Measurements from ENCODE around the gene RNASEH2B.

The RNASEH2B gene

DNA sequence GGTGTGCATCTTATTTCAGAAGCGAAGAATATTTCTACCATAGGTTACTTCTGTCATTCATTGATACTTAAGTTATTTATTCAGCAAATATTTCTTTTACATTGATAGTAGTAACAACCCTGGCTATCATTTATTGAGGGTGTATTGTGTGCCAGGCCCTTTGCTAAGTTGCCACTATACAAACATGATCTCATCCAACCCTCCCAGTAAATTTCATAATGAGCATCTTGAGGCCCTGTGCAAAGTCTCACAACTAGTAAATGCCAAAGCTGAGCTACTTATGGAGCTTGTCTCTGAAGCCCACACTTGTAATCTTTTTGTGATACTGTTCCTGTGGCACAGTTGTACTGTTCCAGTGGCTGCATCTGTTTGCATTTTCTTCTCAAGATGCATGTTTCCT, 36.1 kb downstream of the RNASEH2B start:
- Histone ChIP-seq H3K4me1 (ENCODE audit: insufficient read depth, low read length) (no peaks in the 10 kb centered on the region), H3K27me3 (ENCODE audit: insufficient read depth, low read length) (no peaks in the 10 kb centered on the region), H3K4me3 (ENCODE audit: low read length) (no peak overlapping the region), H3K9me3 (ENCODE audit: insufficient read depth, low read depth, low read length) (no peaks in the 10 kb centered on the region), H3K36me3 (ENCODE audit: insufficient read depth, low read depth, low read length) (peaks cover 19% of the 10 kb centered on the region), H3K9ac (ENCODE audit: low read depth, low read length) (no peak overlapping the region), H3K27ac (ENCODE audit: low read length) (no peak overlapping the region)

DNA sequence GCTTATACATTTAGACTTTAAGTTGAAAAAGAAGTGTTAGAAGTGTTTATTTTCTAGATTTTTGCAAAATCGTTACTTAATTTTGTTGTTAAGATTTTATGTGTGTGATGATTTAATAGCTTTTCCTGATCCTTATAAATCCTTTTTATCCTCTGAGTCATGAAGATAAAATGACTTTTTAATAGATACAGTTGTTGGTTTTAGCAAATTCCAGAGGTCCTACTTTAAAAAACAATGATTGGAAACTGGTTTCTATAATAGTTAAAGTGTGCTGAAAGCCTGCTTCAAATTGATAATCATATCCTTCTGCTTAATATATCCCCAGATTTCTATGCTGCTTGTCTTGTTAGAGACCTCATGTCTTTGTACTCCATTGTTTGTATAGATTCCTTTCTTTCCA, 39.0 kb downstream of the RNASEH2B start:
- H3K27ac ChIP-seq (ENCODE audit: low read length), result no peak overlapping the region
- H3K4me1 ChIP-seq (ENCODE audit: insufficient read depth, low read length), result no peaks in the 10 kb centered on the region
- H3K4me3 ChIP-seq (ENCODE audit: low read length), result no peak overlapping the region
- no peaks in the 10 kb centered on the region for H3K9me3 ChIP-seq (ENCODE audit: insufficient read depth, low read depth, low read length)
- no peak overlapping the region for H3K9ac ChIP-seq (ENCODE audit: low read depth, low read length)
- H3K36me3 ChIP-seq (ENCODE audit: insufficient read depth, low read depth, low read length), result peaks cover 14% of the 10 kb centered on the region
- no peaks in the 10 kb centered on the region for H3K27me3 ChIP-seq (ENCODE audit: insufficient read depth, low read length)

DNA sequence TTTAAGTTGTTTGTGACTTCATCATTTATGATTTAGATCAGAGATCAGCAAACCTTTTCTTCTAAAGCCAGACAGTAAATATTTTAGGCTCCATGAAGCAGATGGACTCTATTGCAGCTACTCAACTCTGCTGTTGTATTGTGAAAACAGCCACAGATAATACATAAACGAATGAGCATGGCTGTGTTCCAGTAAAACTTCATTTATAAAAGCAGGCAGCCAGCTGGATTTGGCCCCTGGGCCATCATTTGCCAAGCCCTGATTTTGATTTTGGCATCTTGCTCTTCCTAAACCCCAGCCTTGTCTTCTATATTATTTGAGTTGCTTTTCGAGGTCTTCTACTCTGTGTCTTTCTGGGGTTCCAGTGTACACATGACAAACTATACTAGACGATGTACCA, 41.3 kb downstream of the RNASEH2B start:
- Histone ChIP-seq H3K27ac (ENCODE audit: low read length) (no peak overlapping the region), H3K36me3 (ENCODE audit: insufficient read depth, low read depth, low read length) (peaks cover 14% of the 10 kb centered on the region), H3K4me1 (ENCODE audit: insufficient read depth, low read length) (peaks cover 6% of the 10 kb centered on the region; the same call in 1 of the 2 replicates), H3K4me3 (ENCODE audit: low read length) (no peak overlapping the region), H3K9ac (ENCODE audit: low read depth, low read length) (no peak overlapping the region), H3K27me3 (ENCODE audit: insufficient read depth, low read length) (no peaks in the 10 kb centered on the region), H3K9me3 (ENCODE audit: insufficient read depth, low read depth, low read length) (no peaks in the 10 kb centered on the region)

DNA sequence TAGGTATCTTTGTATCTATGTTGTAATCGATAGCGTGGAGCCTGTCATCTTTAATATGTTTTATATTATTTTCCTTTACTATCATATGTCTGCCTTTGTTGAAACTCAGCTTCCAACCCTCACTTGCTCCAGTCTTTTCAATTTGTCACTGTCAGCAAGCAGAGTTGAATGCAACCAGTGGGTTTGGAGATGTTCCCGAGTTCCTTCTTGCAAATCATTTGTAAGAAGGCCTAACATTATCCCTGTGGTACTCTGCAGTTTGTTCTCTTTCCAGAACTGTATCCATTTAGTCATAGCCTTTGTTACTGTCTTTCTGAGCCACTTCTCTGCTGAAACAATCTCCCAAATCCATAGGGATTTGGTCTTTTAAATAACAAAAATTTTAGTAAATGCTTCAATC, 41.8 kb downstream of the RNASEH2B start:
- Histone ChIP-seq H3K4me3 (ENCODE audit: low read length) (no peak overlapping the region), H3K9ac (ENCODE audit: low read depth, low read length) (no peak overlapping the region), H3K27ac (ENCODE audit: low read length) (no peak overlapping the region), H3K36me3 (ENCODE audit: insufficient read depth, low read depth, low read length) (peaks cover 14% of the 10 kb centered on the region), H3K27me3 (ENCODE audit: insufficient read depth, low read length) (no peaks in the 10 kb centered on the region), H3K9me3 (ENCODE audit: insufficient read depth, low read depth, low read length) (no peaks in the 10 kb centered on the region), H3K4me1 (ENCODE audit: insufficient read depth, low read length) (peaks cover 8% of the 10 kb centered on the region; the same call in 1 of the 2 replicates)

DNA sequence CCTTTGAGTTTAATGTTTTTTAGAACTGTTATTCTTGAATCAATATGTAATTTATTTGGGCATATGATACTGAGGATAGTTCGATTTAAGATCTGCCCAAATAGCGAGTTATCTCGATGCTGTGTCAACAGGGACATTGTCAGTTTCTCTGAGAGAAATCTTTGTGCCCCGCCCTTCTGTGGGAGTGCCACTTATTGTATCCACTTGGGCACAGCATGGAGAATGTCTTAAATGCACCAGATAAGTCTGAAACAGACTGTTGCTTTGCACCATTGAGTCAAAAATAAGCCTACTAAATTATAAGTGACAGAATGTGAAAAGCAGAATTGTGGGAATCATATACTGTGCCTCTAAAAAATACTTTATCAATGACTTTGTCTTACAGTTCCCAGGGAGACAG, 45.6 kb downstream of the RNASEH2B start:
- Histone ChIP-seq H3K27ac (ENCODE audit: low read length) (no peak overlapping the region), H3K27me3 (ENCODE audit: insufficient read depth, low read length) (no peaks in the 10 kb centered on the region), H3K4me3 (ENCODE audit: low read length) (no peak overlapping the region), H3K9me3 (ENCODE audit: insufficient read depth, low read depth, low read length) (no peaks in the 10 kb centered on the region), H3K9ac (ENCODE audit: low read depth, low read length) (no peak overlapping the region), H3K36me3 (ENCODE audit: insufficient read depth, low read depth, low read length) (peaks cover 3% of the 10 kb centered on the region; the same call in 1 of the 2 replicates), H3K4me1 (ENCODE audit: insufficient read depth, low read length) (peaks cover 8% of the 10 kb centered on the region; the same call in 1 of the 2 replicates)

DNA sequence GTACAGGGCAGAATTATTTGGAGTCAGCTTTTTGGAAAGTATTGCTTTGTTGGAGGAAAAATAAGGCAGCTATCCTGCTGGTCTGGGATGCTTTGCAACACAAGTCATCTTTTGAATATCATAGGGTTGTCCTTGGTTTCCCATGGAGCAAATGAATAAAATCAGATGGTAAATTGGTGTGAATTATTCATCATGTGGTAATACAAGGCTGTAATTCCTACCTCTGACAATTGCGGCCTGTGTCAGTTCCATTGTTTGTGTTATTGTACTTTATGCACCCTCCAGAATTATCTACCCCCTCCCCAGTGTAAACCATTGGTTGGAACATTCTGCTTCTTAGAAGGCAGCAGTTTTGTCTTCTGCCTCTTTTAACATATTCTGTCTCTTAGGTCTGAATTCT, 46.2 kb downstream of the RNASEH2B start:
- Histone ChIP-seq H3K4me1 (ENCODE audit: insufficient read depth, low read length) (peaks cover 8% of the 10 kb centered on the region; the same call in 1 of the 2 replicates), H3K9ac (ENCODE audit: low read depth, low read length) (no peak overlapping the region), H3K9me3 (ENCODE audit: insufficient read depth, low read depth, low read length) (no peaks in the 10 kb centered on the region), H3K27me3 (ENCODE audit: insufficient read depth, low read length) (no peaks in the 10 kb centered on the region), H3K27ac (ENCODE audit: low read length) (no peak overlapping the region), H3K4me3 (ENCODE audit: low read length) (no peak overlapping the region), H3K36me3 (ENCODE audit: insufficient read depth, low read depth, low read length) (no peaks in the 10 kb centered on the region)

DNA sequence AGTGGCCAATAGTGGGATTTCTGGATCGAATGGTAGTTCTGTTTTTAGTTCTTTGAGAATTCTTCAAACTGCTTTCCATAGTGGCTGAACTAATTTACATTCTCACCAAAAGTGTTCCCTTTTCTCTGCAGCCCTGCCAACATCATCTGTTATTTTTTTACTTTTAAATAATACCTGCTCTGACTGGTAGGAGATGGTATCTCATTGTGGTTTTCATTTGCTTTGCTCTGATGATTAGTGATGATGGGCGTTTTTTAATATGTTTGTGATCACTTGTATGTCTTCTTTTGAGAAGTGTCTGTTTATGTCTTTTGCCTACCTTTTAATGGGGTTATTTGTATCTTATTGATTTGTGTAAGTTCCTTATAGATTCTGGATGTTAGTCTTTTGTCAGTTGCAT, 48.0 kb downstream of the RNASEH2B start:
- H3K9ac ChIP-seq (ENCODE audit: low read depth, low read length), result no peak overlapping the region
- no peak overlapping the region for H3K27ac ChIP-seq (ENCODE audit: low read length)
- no peak overlapping the region for H3K4me3 ChIP-seq (ENCODE audit: low read length)
- no peaks in the 10 kb centered on the region for H3K27me3 ChIP-seq (ENCODE audit: insufficient read depth, low read length)
- H3K36me3 ChIP-seq (ENCODE audit: insufficient read depth, low read depth, low read length), result no peaks in the 10 kb centered on the region; the same call in 1 of the 2 replicates
- peaks cover 8% of the 10 kb centered on the region; the same call in 1 of the 2 replicates for H3K4me1 ChIP-seq (ENCODE audit: insufficient read depth, low read length)
- H3K9me3 ChIP-seq (ENCODE audit: insufficient read depth, low read depth, low read length), result no peaks in the 10 kb centered on the region

DNA sequence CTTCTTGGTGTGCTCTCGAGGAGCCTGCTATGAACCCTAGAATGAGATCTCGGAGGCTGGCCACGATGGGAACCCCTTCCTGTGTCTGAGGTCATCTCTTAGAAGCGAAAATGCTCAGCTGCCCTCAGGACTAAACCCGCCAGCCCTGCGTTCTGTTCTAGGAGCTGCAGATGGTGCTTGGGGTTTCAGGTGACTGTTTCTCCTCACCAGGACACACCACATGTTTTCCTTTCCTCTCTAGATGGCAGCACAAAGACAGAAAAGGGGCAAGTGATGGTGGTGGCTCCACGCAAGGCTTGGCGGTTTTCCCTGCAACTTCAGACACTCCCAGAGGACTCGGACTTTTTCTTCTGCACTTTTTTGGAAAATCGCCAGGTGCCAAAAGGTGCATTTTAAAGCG, 60.1 kb downstream of the RNASEH2B start:
- H3K27ac ChIP-seq (ENCODE audit: low read length), result no peak overlapping the region
- H3K4me1 ChIP-seq (ENCODE audit: insufficient read depth, low read length), result no peaks in the 10 kb centered on the region
- no peak overlapping the region for H3K4me3 ChIP-seq (ENCODE audit: low read length)
- no peak overlapping the region for H3K9ac ChIP-seq (ENCODE audit: low read depth, low read length)
- H3K27me3 ChIP-seq (ENCODE audit: insufficient read depth, low read length), result no peaks in the 10 kb centered on the region
- H3K36me3 ChIP-seq (ENCODE audit: insufficient read depth, low read depth, low read length), result no peaks in the 10 kb centered on the region; the same call in 1 of the 2 replicates
- H3K9me3 ChIP-seq (ENCODE audit: insufficient read depth, low read depth, low read length), result no peaks in the 10 kb centered on the region

DNA sequence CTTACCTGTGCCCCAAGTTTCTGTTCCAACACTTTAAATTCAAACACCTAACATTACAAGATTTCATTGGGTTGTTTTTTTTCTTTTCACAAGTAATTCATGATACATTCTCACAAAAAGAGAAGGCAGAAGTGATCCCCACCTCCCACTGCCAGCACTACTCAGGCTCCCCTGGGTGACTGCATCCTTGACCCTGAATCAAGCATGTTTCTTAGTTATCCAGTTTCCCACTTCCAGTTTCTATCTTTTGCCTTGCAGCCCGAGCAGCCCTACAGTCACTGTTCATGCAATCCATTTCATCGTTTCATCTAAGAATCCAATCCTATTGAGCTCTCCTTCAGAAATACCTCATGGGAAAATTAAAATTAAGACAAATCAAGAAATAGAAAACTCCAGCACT, 61.4 kb downstream of the RNASEH2B start:
- Histone ChIP-seq H3K9ac (ENCODE audit: low read depth, low read length) (no peak overlapping the region), H3K36me3 (ENCODE audit: insufficient read depth, low read depth, low read length) (no peaks in the 10 kb centered on the region), H3K4me3 (ENCODE audit: low read length) (no peak overlapping the region), H3K27ac (ENCODE audit: low read length) (no peak overlapping the region), H3K27me3 (ENCODE audit: insufficient read depth, low read length) (no peaks in the 10 kb centered on the region), H3K4me1 (ENCODE audit: insufficient read depth, low read length) (no peaks in the 10 kb centered on the region), H3K9me3 (ENCODE audit: insufficient read depth, low read depth, low read length) (no peaks in the 10 kb centered on the region)

DNA sequence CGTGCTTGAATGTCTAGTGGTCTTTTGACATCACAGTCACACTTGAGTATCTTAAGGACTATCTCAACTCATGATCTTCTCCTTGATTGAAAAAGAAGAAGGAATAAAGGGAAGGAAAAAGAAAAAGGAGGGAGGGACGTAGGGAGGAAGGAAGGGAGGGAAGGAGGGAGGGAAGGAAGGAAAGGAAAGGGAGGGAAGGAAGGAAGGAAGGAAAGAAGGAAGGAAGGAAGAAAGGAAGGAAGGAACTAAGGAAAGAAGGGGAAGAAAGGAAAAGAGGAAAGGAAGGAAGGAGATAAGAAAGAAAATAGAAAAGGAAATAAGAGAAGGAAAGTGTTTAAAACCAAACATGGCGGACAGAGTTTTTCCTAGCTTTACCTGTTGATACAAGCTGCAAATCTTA, 64.7 kb downstream of the RNASEH2B start:
- Histone ChIP-seq H3K9ac (ENCODE audit: low read depth, low read length) (no peak overlapping the region), H3K36me3 (ENCODE audit: insufficient read depth, low read depth, low read length) (no peaks in the 10 kb centered on the region), H3K9me3 (ENCODE audit: insufficient read depth, low read depth, low read length) (no peaks in the 10 kb centered on the region), H3K4me3 (ENCODE audit: low read length) (no peak overlapping the region), H3K4me1 (ENCODE audit: insufficient read depth, low read length) (no peaks in the 10 kb centered on the region), H3K27ac (ENCODE audit: low read length) (no peak overlapping the region), H3K27me3 (ENCODE audit: insufficient read depth, low read length) (no peaks in the 10 kb centered on the region)

DNA sequence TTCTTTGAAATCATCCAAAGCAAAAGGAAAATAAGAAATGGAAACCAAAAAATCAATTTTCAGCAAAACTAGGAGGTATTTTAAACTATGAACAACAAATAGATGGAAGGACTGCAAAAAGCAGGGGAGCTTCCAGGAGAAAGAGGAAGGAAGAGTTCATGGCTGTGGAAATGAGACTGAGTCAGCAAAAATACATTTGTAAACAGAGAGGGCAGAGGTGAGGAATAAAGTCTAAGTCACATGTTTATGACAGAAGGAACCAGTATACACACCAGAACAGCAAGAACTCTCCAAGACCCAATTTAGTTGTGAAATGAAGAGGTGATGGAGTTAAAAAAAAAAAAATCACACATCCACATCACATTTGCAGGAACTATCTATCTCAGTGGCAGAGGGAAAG, 69.6 kb downstream of the RNASEH2B start:
- Histone ChIP-seq H3K9me3 (ENCODE audit: insufficient read depth, low read depth, low read length) (no peaks in the 10 kb centered on the region; the same call in 1 of the 2 replicates), H3K36me3 (ENCODE audit: insufficient read depth, low read depth, low read length) (no peaks in the 10 kb centered on the region), H3K27ac (ENCODE audit: low read length) (no peak overlapping the region), H3K4me1 (ENCODE audit: insufficient read depth, low read length) (no peaks in the 10 kb centered on the region), H3K27me3 (ENCODE audit: insufficient read depth, low read length) (no peaks in the 10 kb centered on the region), H3K9ac (ENCODE audit: low read depth, low read length) (no peak overlapping the region), H3K4me3 (ENCODE audit: low read length) (no peak overlapping the region)

DNA sequence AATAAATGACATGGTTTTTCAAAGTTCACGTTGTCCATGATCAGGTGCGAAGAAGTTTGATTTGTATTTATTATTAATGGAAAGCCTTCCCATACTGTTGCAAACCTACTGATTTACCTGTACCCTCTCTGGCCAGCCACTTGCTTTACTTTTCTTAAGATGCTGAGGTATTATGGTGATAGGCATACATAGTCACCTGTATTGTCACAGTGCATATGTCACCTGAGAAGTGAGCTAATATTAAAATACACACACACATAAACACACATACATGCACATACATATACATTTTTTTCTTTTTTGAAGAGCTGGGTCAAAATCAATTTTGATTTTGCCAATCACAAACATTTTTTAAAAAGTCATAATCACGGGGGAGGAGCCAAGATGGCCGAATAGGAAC, 72.1 kb downstream of the RNASEH2B start:
- Histone ChIP-seq H3K36me3 (ENCODE audit: insufficient read depth, low read depth, low read length) (no peaks in the 10 kb centered on the region), H3K9ac (ENCODE audit: low read depth, low read length) (no peak overlapping the region), H3K27me3 (ENCODE audit: insufficient read depth, low read length) (no peaks in the 10 kb centered on the region), H3K27ac (ENCODE audit: low read length) (no peak overlapping the region), H3K9me3 (ENCODE audit: insufficient read depth, low read depth, low read length) (no peaks in the 10 kb centered on the region; the same call in 1 of the 2 replicates), H3K4me3 (ENCODE audit: low read length) (no peak overlapping the region), H3K4me1 (ENCODE audit: insufficient read depth, low read length) (no peaks in the 10 kb centered on the region)

DNA sequence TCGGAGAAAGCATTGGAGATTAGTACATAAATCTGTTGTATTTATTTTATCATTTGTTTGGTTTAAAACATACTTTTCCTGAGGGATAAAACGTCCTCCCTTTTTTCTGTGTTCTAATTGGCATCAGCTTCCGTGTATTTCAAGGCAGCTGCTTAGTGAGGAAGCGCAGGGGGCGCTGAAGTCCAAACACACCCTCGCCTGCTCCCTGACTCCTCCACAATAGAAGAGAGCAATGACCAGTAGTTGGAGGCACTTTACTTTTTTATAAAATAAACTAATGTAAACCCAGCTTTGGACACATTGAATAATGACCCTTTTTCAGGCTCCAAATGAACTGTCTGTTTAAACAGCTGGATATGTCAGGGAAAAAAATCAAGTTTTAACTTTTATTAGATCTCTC, 79.9 kb downstream of the RNASEH2B start:
- no peaks in the 10 kb centered on the region for H3K9me3 ChIP-seq (ENCODE audit: insufficient read depth, low read depth, low read length)
- H3K36me3 ChIP-seq (ENCODE audit: insufficient read depth, low read depth, low read length), result no peaks in the 10 kb centered on the region
- H3K4me1 ChIP-seq (ENCODE audit: insufficient read depth, low read length), result peaks cover 21% of the 10 kb centered on the region
- H3K9ac ChIP-seq (ENCODE audit: low read depth, low read length), result no peak overlapping the region
- H3K4me3 ChIP-seq (ENCODE audit: low read length), result no peak overlapping the region
- peaks cover 22% of the 10 kb centered on the region for H3K27me3 ChIP-seq (ENCODE audit: insufficient read depth, low read length)
- H3K27ac ChIP-seq (ENCODE audit: low read length), result no peak overlapping the region

Data from iPS-20b (cell line).